ENCODE data around the gene GRID1. TPM values are rescaled to one million over a fixed set of nuclear protein-coding genes. Genes with fewer than 3 reads are reported as not detected.

GRID1 gene
- polyA plus RNA-seq, 1 donor (not counting 4 experiments of a cell fraction or from before 2014, with no cell fraction given), result 0.01 TPM

- no peaks in the 10 kb centered on the region for H3K4me1 ChIP-seq (ENCODE audit: control insufficient read depth, extremely low read depth, insufficient read depth, low read length)
- H3K9ac ChIP-seq (ENCODE audit: control insufficient read depth, extremely low read depth, insufficient read depth, low read length), result no peak overlapping the region
- peaks cover 18% of the 10 kb centered on the region for H3K27me3 ChIP-seq (ENCODE audit: control insufficient read depth, extremely low read depth, insufficient read depth, low read length)
- H3K4me3 ChIP-seq (ENCODE audit: control insufficient read depth in 2 of 3, extremely low read depth in 1 of 3, insufficient read depth in 2 of 3, low read depth in 1 of 3, low read length in 3 of 3), result no peak overlapping the region
- FAIRE-seq (no peak), DNase-seq (ENCODE audit: low read depth, low spot score) (no peak)
- no peaks in the 10 kb centered on the region for H3K36me3 ChIP-seq (ENCODE audit: control insufficient read depth in 2 of 2, extremely low read depth in 1 of 2, insufficient read depth in 2 of 2, low read length in 2 of 2)
- H2AFZ ChIP-seq (ENCODE audit: control insufficient read depth, low read length), result no peak overlapping the region
- no peak overlapping the region for H3K4me2 ChIP-seq (ENCODE audit: control insufficient read depth, extremely low read depth, insufficient read depth, low read depth, low read length)
- no peaks in the 10 kb centered on the region for H3K79me2 ChIP-seq (ENCODE audit: control insufficient read depth, insufficient read depth, low read length)
- no peak overlapping the region for H3K27ac ChIP-seq (ENCODE audit: control insufficient read depth, insufficient read depth, low read length)
- no peaks in the 10 kb centered on the region for H4K20me1 ChIP-seq (ENCODE audit: control insufficient read depth, extremely low read depth, insufficient read depth, low read length)
- H3K9me1 ChIP-seq (ENCODE audit: control insufficient read depth, extremely low read depth, insufficient read depth, low read length), result no peaks in the 10 kb centered on the region
- TF ChIP-seq, protein P1, sequence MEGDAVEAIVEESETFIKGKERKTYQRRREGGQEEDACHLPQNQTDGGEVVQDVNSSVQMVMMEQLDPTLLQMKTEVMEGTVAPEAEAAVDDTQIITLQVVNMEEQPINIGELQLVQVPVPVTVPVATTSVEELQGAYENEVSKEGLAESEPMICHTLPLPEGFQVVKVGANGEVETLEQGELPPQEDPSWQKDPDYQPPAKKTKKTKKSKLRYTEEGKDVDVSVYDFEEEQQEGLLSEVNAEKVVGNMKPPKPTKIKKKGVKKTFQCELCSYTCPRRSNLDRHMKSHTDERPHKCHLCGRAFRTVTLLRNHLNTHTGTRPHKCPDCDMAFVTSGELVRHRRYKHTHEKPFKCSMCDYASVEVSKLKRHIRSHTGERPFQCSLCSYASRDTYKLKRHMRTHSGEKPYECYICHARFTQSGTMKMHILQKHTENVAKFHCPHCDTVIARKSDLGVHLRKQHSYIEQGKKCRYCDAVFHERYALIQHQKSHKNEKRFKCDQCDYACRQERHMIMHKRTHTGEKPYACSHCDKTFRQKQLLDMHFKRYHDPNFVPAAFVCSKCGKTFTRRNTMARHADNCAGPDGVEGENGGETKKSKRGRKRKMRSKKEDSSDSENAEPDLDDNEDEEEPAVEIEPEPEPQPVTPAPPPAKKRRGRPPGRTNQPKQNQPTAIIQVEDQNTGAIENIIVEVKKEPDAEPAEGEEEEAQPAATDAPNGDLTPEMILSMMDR (optimal IDR thresholded peaks at IDR 0.05 in 1 of 3, IDR thresholded peaks at IDR 0.05 in 1 of 3, conservative IDR thresholded peaks at IDR 0.05 in 1 of 3; ENCODE audit: extremely low read depth in 1 of 3, insufficient read depth in 2 of 3, low read length in 3 of 3), result no peak
- no peak for TF ChIP-seq EZH2 (IDR thresholded peaks at IDR 0.05; ENCODE audit: low read length)
- dilution Hi-C loops (cut with MboI; ENCODE audit: extremely low pct_ligation_motif_present, low sequenced_read_pairs), result no loop called here
- H3K9me3 ChIP-seq (ENCODE audit: control insufficient read depth, low read depth, low read length), result no peaks in the 10 kb centered on the region
These were observed 8.6 kb upstream of the GRID1 start for GRCh38 chr10:86375204-86375603.

GRCh38 chr10:86374664-86375063, 8.1 kb upstream of the GRID1 start:
- H3K4me1 ChIP-seq (ENCODE audit: control insufficient read depth, extremely low read depth, insufficient read depth, low read length), result no peaks in the 10 kb centered on the region
- H3K9ac ChIP-seq (ENCODE audit: control insufficient read depth, extremely low read depth, insufficient read depth, low read length), result no peak overlapping the region
- FAIRE-seq (no peak), DNase-seq (ENCODE audit: low read depth, low spot score) (no peak)
- H4K20me1 ChIP-seq (ENCODE audit: control insufficient read depth, extremely low read depth, insufficient read depth, low read length), result no peaks in the 10 kb centered on the region
- dilution Hi-C loops (cut with MboI; ENCODE audit: extremely low pct_ligation_motif_present, low sequenced_read_pairs), result no loop called here
- no peaks in the 10 kb centered on the region for H3K9me3 ChIP-seq (ENCODE audit: control insufficient read depth, low read depth, low read length)
- H3K27me3 ChIP-seq (ENCODE audit: control insufficient read depth, extremely low read depth, insufficient read depth, low read length), result peaks cover 18% of the 10 kb centered on the region
- no peak overlapping the region for H2AFZ ChIP-seq (ENCODE audit: control insufficient read depth, low read length)
- H3K27ac ChIP-seq (ENCODE audit: control insufficient read depth, insufficient read depth, low read length), result no peak overlapping the region
- H3K4me2 ChIP-seq (ENCODE audit: control insufficient read depth, extremely low read depth, insufficient read depth, low read depth, low read length), result no peak overlapping the region
- H3K36me3 ChIP-seq (ENCODE audit: control insufficient read depth in 2 of 2, extremely low read depth in 1 of 2, insufficient read depth in 2 of 2, low read length in 2 of 2), result no peaks in the 10 kb centered on the region
- TF ChIP-seq, protein P1 (optimal IDR thresholded peaks at IDR 0.05 in 1 of 3, IDR thresholded peaks at IDR 0.05 in 1 of 3, conservative IDR thresholded peaks at IDR 0.05 in 1 of 3; ENCODE audit: extremely low read depth in 1 of 3, insufficient read depth in 2 of 3, low read length in 3 of 3), result no peak
- no peak for TF ChIP-seq EZH2 (IDR thresholded peaks at IDR 0.05; ENCODE audit: low read length)
- no peak overlapping the region for H3K4me3 ChIP-seq (ENCODE audit: control insufficient read depth in 2 of 3, extremely low read depth in 1 of 3, insufficient read depth in 2 of 3, low read depth in 1 of 3, low read length in 3 of 3)
- H3K9me1 ChIP-seq (ENCODE audit: control insufficient read depth, extremely low read depth, insufficient read depth, low read length), result no peaks in the 10 kb centered on the region
- no peaks in the 10 kb centered on the region for H3K79me2 ChIP-seq (ENCODE audit: control insufficient read depth, insufficient read depth, low read length)
